ENCODE measurements around the gene KRT83.

GRCh38 chr12:52331039-52331438, 9.8 kb upstream of the KRT83 start:
- no peak for TF ChIP-seq CTCF (conservative IDR thresholded peaks at IDR 0.05; ENCODE audit: low read depth, low read length)
- no peak for TF ChIP-seq EZH2 (IDR thresholded peaks at IDR 0.05; ENCODE audit: borderline replicate concordance, low read depth, low read length, poor library complexity, severe bottlenecking)

Measured in A673 (cell line).